Parathyroid adenoma (tissue), 2 donors: ENCODE data around the gene CDK11B.
A peak's percentile ranks its signal among the peaks of the same experiment; 100 is the strongest.

Experiments
- H2AFZ ChIP-seq: fragments of 300-600 bp; sonication (generic); one replicate; pipeline ENCODE4 v1.7.0; 2017; ENCODE audit warnings: antibody characterized with exemption, mild to moderate bottlenecking
- H3K27ac ChIP-seq: fragments of 300-600 bp; sonication (generic); one replicate; pipeline ENCODE4 v1.7.0; 2017
- H3K27me3 ChIP-seq: fragments of 300-600 bp; sonication (generic); one replicate; pipeline ENCODE4 v1.7.0; 2017; ENCODE audit warnings: low read length; ENCODE audit not compliant: control insufficient read depth, insufficient read depth
- H3K36me3 ChIP-seq: fragments of 300-600 bp; sonication (generic); one replicate; pipeline ENCODE4 v1.7.0; 2017; ENCODE audit warnings: low read length; ENCODE audit not compliant: control insufficient read depth, insufficient read depth
- H3K4me1 ChIP-seq: fragments of 300-600 bp; sonication (generic); one replicate; pipeline ENCODE4 v1.7.0; 2017; ENCODE audit warnings: control low read depth
- H3K4me2 ChIP-seq: fragments of 300-600 bp; sonication (generic); one replicate; pipeline ENCODE4 v1.7.0; 2017; ENCODE audit warnings: low read length
- H3K4me3 ChIP-seq: fragments of 300-600 bp; sonication (generic); one replicate; pipeline ENCODE4 v1.7.0; 2017; ENCODE audit warnings: low read depth, low read length
- H3K79me2 ChIP-seq: fragments of 300-600 bp; sonication (generic); one replicate; pipeline ENCODE4 v1.7.0; 2017; ENCODE audit warnings: control low read depth
- H3K9ac ChIP-seq: fragments of 300-600 bp; sonication (generic); one replicate; pipeline ENCODE4 v1.7.0; 2017; ENCODE audit warnings: mild to moderate bottlenecking
- H3K9me3 ChIP-seq: fragments of 300-600 bp; sonication (generic); one replicate; pipeline ENCODE4 v1.7.0; 2017; ENCODE audit warnings: low read length; ENCODE audit not compliant: control insufficient read depth
- TF ChIP-seq, protein P1 (sequence below): fragments of 300-600 bp; sonication (generic); IDR thresholded peaks from one replicate; pipeline ENCODE4 v1.7.0; 2017; ENCODE audit warnings: antibody characterized with exemption, mild to moderate bottlenecking
- donor health status: primary hyperparathyroidism.

CDK11B gene

DNA sequence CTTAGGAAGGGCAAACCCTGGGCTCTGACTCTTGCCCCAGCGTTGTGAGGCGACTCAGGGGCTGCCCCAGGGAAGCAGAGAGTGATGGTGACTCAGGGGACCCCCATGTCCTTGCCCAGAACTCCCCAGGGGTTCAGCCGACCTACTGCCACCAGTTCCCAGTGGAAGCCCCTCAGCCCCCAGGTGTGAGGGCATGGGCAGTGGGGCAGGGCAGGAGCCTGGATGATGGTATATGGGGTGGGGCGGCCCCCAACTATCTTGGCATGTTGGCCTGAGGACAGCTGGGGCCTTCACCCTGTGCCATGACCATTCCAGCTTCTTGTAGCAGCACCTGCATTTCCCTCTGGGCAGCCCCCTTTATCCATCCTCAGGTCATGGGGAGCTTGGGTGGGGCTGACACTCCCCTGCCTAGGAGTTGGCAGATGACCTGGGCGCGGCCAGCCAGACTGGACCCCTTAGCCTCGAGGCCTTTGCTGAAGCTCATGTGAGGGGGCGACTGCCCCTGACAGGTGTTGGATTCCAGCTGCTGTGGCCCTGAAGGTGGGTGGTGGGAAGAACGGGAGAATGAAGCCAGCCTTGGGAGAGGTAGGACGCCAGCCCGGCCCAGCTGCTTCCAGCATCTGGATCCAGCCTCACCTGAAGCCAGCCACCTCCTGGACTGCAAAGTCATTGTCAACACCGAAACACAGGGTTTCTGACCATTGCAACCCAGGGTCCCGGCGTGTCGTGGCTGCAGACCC, 57.1 kb downstream of the CDK11B start:
- H3K36me3 ChIP-seq: no peaks in the 10 kb centered on the region
- no peak overlapping the region for H3K4me3 ChIP-seq
- H3K4me2 ChIP-seq: no peak overlapping the region
- H3K4me1 ChIP-seq: no peaks in the 10 kb centered on the region
- no peaks in the 10 kb centered on the region for H3K27me3 ChIP-seq
- H3K9me3 ChIP-seq: no peaks in the 10 kb centered on the region
- H3K9ac ChIP-seq: no peak overlapping the region
- H3K27ac ChIP-seq: no peak overlapping the region
- TF ChIP-seq, protein P1, sequence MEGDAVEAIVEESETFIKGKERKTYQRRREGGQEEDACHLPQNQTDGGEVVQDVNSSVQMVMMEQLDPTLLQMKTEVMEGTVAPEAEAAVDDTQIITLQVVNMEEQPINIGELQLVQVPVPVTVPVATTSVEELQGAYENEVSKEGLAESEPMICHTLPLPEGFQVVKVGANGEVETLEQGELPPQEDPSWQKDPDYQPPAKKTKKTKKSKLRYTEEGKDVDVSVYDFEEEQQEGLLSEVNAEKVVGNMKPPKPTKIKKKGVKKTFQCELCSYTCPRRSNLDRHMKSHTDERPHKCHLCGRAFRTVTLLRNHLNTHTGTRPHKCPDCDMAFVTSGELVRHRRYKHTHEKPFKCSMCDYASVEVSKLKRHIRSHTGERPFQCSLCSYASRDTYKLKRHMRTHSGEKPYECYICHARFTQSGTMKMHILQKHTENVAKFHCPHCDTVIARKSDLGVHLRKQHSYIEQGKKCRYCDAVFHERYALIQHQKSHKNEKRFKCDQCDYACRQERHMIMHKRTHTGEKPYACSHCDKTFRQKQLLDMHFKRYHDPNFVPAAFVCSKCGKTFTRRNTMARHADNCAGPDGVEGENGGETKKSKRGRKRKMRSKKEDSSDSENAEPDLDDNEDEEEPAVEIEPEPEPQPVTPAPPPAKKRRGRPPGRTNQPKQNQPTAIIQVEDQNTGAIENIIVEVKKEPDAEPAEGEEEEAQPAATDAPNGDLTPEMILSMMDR: no peak
- H3K79me2 ChIP-seq: no peaks in the 10 kb centered on the region
- H2AFZ ChIP-seq: no peak overlapping the region

DNA sequence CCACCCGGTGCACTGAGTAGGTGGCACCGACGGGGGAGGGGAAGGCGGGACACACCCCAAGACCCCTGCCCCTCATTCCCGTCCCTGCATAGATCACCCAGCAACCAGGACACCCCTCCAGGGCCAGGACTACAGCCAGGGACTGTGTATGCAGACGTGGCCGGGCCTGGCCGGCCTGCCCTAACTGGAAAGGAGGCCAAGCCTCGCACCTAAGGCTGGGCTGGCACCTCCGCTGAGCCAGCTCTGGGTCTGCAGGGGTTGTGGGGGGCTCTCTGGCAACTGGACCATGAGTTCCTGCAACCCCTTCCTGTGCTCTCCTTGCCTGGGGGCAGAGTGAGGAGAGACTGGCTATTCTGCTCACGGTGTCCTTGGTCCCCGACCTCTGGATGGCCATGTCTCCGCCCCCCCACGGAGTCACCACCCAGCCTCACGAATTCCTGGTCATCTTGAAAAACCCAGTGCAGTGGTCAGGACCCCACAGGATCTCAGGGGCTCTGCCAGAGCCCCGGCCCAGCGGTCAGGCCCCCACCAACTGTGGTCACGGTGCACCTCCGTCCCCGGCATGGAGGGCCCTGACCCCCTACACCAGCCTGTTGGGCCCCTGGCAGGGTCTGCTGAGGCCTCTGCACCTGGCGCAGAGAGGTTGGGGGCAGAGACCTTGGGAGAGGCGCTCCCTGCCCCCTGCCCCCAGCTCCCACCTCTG, 57.8 kb downstream of the CDK11B start:
- H3K4me1 ChIP-seq: no peaks in the 10 kb centered on the region
- no peaks in the 10 kb centered on the region for H3K79me2 ChIP-seq
- no peak overlapping the region for H3K27ac ChIP-seq
- H3K9me3 ChIP-seq: no peaks in the 10 kb centered on the region
- TF ChIP-seq, protein P1: no peak
- H3K4me3 ChIP-seq: peak overlapping the region; percentile 55
- no peaks in the 10 kb centered on the region for H3K27me3 ChIP-seq
- no peaks in the 10 kb centered on the region for H3K36me3 ChIP-seq
- peak overlapping the region; percentile 84 for H3K4me2 ChIP-seq
- no peak overlapping the region for H3K9ac ChIP-seq
- no peak overlapping the region for H2AFZ ChIP-seq

DNA sequence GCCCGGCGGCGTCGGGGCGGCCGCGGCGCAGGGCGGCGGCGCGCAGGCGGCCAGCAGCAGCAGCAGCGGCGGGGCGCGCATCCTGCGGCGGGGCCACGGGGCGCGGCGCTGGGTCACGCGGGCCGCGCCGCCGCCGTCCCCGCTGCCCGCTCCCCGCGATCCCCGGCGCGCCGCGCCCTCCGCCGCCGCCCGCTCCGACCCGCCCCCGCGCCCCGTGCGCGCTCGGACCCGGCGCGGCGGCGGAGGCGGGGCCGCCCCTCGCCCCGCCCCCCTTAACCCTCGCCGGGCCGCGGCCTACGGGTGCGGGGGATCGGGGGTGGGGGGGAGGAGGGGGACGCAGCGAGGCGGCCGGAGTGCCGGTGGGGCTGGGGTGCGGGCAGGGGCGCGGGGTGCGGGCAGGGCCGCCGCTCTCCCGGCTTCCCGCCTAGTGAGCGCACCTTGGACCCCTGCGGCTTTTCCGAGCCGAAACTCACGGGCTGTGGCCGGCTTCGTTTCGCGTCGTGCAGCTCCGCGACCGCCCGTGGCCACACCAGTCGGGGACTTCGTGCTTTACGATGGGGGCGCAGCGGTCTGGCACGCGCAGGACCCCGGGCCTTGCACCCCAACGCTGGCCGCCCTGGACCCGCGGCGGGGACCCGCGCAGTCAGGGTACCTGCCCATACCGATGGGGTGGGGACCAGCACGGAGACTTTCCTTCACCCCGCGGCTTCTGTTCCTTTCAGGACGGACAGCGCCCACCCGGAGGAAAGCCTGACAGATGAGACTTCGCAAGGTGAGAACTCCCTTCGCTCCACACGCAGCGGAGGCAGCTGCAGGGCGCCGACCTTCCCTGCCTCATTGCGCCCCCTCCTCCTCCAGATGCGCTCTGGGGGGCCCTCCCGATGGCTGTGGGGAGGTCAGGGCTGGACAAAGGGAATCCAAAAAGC, 58.6 kb downstream of the CDK11B start, which contains the start of gene FNDC10:
FNDC10 (minus strand) TSS at position 201 of the 926 bp plus-strand sequence; CDS start at position 81, 120 bp downstream.
- Histone ChIP-seq H3K4me1 (no peaks in the 10 kb centered on the region), H3K36me3 (no peaks in the 10 kb centered on the region), H3K27ac (no peak within 1 kb of the TSS), H3K4me3 (peak within 1 kb of the TSS; percentile 55), H3K4me2 (peak within 1 kb of the TSS; percentile 84), H3K9me3 (no peaks in the 10 kb centered on the region), H3K9ac (no peak within 1 kb of the TSS), H3K27me3 (no peaks in the 10 kb centered on the region), H3K79me2 (no peaks in the 10 kb centered on the region), H2AFZ (peak within 1 kb of the TSS; percentile 33)
- TF ChIP-seq, protein P1: no peak

DNA sequence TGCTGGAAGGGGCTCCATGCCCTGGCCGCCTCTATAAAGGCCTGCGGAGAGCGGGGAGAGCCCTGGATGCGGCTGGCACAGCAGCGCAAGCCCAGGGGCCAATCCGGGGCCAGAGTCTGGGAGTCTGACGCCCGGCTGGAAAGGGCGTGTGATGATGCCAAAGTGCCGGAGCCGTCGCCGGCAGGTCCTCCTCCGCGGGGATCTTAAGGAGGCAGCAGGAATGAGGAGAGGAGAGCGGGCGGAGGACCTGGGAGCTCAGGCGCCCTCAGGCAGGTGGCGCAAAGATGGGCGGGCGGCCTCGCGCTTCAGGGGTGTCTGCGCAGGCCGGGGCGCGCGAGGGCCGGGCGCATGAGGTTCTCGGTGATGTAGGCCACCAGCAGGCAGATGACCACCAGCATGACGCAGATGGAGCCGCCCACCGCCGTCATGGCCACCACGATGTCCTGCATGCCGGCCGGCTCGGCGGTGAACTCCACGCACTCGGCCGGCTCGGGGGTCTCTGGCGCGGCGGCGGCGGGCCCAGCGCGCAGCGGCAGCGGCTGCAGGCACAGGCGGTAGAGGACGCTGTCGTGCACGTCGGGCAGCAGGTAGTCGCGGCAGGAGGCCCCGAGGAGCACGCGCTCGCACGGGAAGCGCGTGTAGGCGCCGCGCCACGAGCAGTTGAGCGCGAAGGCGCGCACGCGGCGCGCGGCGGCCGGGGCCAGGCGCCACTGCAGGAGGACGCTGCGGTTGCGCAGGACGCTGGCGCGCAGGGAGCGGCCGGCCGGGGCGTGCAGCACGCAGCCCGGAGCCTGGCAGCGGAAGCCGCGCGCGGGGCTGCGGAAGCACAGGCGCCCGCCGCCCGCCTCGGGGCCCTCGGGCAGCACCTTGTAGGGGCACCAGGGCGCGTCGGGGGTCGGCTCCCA, 59.5 kb downstream of the CDK11B start:
- H3K79me2 ChIP-seq: no peaks in the 10 kb centered on the region
- H3K4me3 ChIP-seq: peak overlapping the region; percentile 34
- TF ChIP-seq, protein P1: no peak
- H3K9me3 ChIP-seq: no peaks in the 10 kb centered on the region
- no peaks in the 10 kb centered on the region for H3K27me3 ChIP-seq
- no peak overlapping the region for H3K27ac ChIP-seq
- peak overlapping the region; percentile 58 for H3K4me2 ChIP-seq
- H3K9ac ChIP-seq: no peak overlapping the region
- H3K4me1 ChIP-seq: no peaks in the 10 kb centered on the region
- H2AFZ ChIP-seq: no peak overlapping the region
- no peaks in the 10 kb centered on the region for H3K36me3 ChIP-seq
